Upper lobe of left lung (tissue), 6 donors: Measurements from ENCODE around the gene NDC1. TPM values are rescaled to one million over a fixed set of nuclear protein-coding genes. Genes with fewer than 3 reads are reported as not detected.
"Not testable (repeated sequence)": the region's sequence is repeated elsewhere in the genome, so short reads cannot be mapped to it uniquely, and the experiment has no call there.

ENCODE experiments used
- ATAC-seq, 2 donors: fragments of 200-7000 bp; cut with Tn5 transposase; one replicate each; pipeline ENCODE4 v1.9.1; 2022; ENCODE audit warnings: mild to moderate bottlenecking in 2 of 2, moderate library complexity in 2 of 2; ENCODE audit not compliant: low FRiP score in 2 of 2
- DNase-seq, 2 donors: peaks; one replicate each; pipeline ENCODE4 v3.0.0-alpha.2; 2019 to 2020
- H3K27ac ChIP-seq, 4 donors: fragments of 200-600 bp; sonication (generic); one replicate each; pipeline ENCODE4 v1.5.1; 2016 to 2019
- H3K27me3 ChIP-seq, 4 donors: fragments of 200-600 bp; sonication (generic); one replicate each; pipeline ENCODE4 v1.5.1; 2017 to 2019
- H3K36me3 ChIP-seq, 4 donors: fragments of 200-600 bp; sonication (generic); one replicate each; pipeline ENCODE4 v1.5.1; 2016 to 2019
- H3K4me1 ChIP-seq, 4 donors: fragments of 200-600 bp; sonication (generic); one replicate each; pipeline ENCODE4 v1.5.1; 2018 to 2019
- H3K4me3 ChIP-seq, 4 donors: fragments of 200-600 bp; sonication (generic); one replicate each; pipeline ENCODE4 v1.5.1; 2017 to 2019; ENCODE audit warnings: mild to moderate bottlenecking in 2 of 4, moderate library complexity in 1 of 4
- H3K9me3 ChIP-seq, 4 donors: fragments of 200-600 bp; sonication (generic); one replicate each; pipeline ENCODE4 v1.5.1; 2018 to 2019
- EP300 ChIP-seq, 4 donors: sonication (generic); formaldehyde crosslinking; IDR thresholded peaks; one replicate each; pipeline ENCODE4 v1.5.1; 2017; ENCODE audit warnings: antibody characterized with exemption in 4 of 4, control low read depth in 2 of 4
- POLR2A ChIP-seq, 4 donors: fragments of 450-650 bp; IDR thresholded peaks; one replicate each; pipeline ENCODE4 v1.5.1; 2016 to 2017; ENCODE audit warnings: antibody characterized with exemption in 4 of 4, mild to moderate bottlenecking in 2 of 4
- POLR2AphosphoS5 ChIP-seq, 2 donors: sonication (generic); formaldehyde crosslinking; IDR thresholded peaks; one replicate each; pipeline ENCODE4 v1.5.1; 2017; ENCODE audit warnings: antibody characterized with exemption in 2 of 2
- WGBS, 2 donors: methylation state at CpG; one replicate each; pipeline ENCODE4 v1.1.5; 2017 to 2018; 5-methylcytosine and 5-hydroxymethylcytosine counted together
- total RNA-seq, 6 donors: library from RNA; depleted of rRNA in 4 of 6; stranded (reverse); fragments of >200 nt in 4 of 6; gene quantifications; one replicate each; pipeline versions ENCODE4 v1.1.0 to v1.2.1, GENCODE V29; 2016 to 2021
- TF ChIP-seq, protein P1 (sequence below), 6 experiments: fragments of 450-650 bp in 4 of 6; fragments of 200-600 bp in 2 of 6; sonication (generic) in 2 of 6; IDR thresholded peaks; one replicate each; pipeline ENCODE4 v1.5.1; 2016 to 2019; ENCODE audit warnings: antibody characterized with exemption in 6 of 6
- donor health status: DM: no; HTN: no; CAD: no; lungs with moderate emphysema.
- donor health status: DM: no; HTN: yes; CAD: no; lungs with severe emphysema.

Gene NDC1, protein sequence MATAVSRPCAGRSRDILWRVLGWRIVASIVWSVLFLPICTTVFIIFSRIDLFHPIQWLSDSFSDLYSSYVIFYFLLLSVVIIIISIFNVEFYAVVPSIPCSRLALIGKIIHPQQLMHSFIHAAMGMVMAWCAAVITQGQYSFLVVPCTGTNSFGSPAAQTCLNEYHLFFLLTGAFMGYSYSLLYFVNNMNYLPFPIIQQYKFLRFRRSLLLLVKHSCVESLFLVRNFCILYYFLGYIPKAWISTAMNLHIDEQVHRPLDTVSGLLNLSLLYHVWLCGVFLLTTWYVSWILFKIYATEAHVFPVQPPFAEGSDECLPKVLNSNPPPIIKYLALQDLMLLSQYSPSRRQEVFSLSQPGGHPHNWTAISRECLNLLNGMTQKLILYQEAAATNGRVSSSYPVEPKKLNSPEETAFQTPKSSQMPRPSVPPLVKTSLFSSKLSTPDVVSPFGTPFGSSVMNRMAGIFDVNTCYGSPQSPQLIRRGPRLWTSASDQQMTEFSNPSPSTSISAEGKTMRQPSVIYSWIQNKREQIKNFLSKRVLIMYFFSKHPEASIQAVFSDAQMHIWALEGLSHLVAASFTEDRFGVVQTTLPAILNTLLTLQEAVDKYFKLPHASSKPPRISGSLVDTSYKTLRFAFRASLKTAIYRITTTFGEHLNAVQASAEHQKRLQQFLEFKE
- 10 to 100 TPM in 1 of 6 donors, 1 to 10 TPM in 5; 1.2 to 10.9 (median 8.2) TPM for total RNA-seq

DNA sequence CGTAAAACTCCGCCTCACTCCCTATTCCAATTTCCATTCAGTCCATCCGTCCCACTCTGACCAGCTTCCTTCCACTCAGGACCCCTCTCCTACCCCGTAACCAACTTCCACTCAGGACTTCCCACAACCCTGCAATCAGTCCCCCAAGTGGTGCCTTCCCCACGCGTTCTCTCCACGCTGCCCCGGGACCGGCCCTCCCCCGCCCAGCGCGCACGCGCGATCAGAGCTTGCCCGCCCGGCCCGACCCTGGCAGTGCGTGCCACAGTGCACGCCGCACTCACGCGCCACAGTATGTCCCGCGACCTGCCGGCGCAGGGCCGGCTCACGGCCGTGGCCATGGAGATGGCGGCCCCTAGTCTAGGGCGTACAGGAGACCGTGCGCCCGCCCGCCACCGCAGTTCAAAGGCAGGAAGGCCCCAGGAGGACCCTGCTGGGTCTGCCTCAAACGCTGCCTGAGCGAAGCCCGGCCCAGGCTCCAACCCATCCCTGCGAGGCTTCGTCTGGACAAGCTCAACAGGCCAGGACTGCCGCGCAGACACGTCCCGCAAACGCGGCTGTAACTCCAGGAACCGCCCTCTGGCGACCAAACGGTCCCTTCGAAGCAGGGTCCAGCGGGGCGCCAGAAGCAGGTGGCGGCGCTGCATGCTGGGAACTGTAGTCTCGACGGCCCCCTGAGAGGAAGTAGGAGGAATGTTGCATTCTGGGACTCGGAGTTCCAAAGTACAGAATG is at the start of gene NDC1:
NDC1 (minus strand) TSS at position 373 of the 730 bp plus-strand sequence; CDS start at position 338, 35 bp downstream.
- WGBS, 2 donors: 1% methylated on average over 18 to 28 of the region's 59 CpGs
- DNase-seq: peak; percentile 92 to 96
- TF ChIP-seq EP300 (IDR thresholded peaks at IDR 0.05): no peak
- peak in 1 of 4 donors; percentile 58 for TF ChIP-seq POLR2A (IDR thresholded peaks at IDR 0.05)
- TF ChIP-seq POLR2AphosphoS5 (IDR thresholded peaks at IDR 0.05): peak; percentile 50 to 72
- TF ChIP-seq, protein P1, sequence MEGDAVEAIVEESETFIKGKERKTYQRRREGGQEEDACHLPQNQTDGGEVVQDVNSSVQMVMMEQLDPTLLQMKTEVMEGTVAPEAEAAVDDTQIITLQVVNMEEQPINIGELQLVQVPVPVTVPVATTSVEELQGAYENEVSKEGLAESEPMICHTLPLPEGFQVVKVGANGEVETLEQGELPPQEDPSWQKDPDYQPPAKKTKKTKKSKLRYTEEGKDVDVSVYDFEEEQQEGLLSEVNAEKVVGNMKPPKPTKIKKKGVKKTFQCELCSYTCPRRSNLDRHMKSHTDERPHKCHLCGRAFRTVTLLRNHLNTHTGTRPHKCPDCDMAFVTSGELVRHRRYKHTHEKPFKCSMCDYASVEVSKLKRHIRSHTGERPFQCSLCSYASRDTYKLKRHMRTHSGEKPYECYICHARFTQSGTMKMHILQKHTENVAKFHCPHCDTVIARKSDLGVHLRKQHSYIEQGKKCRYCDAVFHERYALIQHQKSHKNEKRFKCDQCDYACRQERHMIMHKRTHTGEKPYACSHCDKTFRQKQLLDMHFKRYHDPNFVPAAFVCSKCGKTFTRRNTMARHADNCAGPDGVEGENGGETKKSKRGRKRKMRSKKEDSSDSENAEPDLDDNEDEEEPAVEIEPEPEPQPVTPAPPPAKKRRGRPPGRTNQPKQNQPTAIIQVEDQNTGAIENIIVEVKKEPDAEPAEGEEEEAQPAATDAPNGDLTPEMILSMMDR (IDR thresholded peaks at IDR 0.05): peak in 1 of 6 experiments; percentile 39

DNA sequence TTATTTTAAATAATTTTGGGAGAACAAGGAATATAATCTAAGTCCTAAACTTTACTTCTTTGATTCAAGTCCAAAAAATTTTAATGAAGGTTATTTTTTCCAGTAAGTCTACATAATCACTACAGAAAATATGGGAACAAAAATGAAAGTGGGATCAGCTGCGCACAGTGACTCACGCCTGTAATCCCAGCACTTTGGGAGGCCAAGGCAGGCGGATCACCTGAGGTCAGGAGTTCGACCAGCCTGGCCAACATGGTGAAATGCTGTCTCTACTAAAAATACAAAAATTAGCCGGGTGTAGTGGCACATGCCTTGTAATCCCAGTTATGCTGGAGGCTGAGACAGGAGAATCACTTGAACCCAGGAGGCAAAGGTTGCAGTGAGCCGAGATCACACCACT is 45.5 kb upstream of the NDC1 start:
- H3K9me3 ChIP-seq, H3K27me3 ChIP-seq, H3K4me3 ChIP-seq, ATAC-seq, H3K4me1 ChIP-seq, H3K27ac ChIP-seq, DNase-seq: not testable (repeated sequence)
- peaks cover 3 to 64% (median 18%) of the 10 kb centered on the region in 4 donors for H3K36me3 ChIP-seq
- WGBS, 2 donors: 97% methylated on average over 6 of the region's 6 CpGs

More for the DNA sequence above, at the start of gene NDC1:
- peaks cover 7 to 11% (median 9%) of the 10 kb centered on the region in 4 donors for H3K4me1 ChIP-seq
- peak within 1 kb of the TSS; percentile 95 to 99 (median 98) for H3K27ac ChIP-seq
- peaks cover 0 to 9% (median 7%) of the 10 kb centered on the region in 4 donors for H3K9me3 ChIP-seq
- no peaks in the 10 kb centered on the region for H3K36me3 ChIP-seq
- peak within 1 kb of the TSS; percentile 91 to 99 (median 96) for H3K4me3 ChIP-seq
- peak; percentile 99 for ATAC-seq
- H3K27me3 ChIP-seq: no peaks in the 10 kb centered on the region

- peaks cover 12 to 72% (median 28%) of the 10 kb centered on the region in 4 donors for H3K36me3 ChIP-seq
Measured at GRCh38 chr1:53881853-53882252, 43.8 kb upstream of the NDC1 start.

DNA sequence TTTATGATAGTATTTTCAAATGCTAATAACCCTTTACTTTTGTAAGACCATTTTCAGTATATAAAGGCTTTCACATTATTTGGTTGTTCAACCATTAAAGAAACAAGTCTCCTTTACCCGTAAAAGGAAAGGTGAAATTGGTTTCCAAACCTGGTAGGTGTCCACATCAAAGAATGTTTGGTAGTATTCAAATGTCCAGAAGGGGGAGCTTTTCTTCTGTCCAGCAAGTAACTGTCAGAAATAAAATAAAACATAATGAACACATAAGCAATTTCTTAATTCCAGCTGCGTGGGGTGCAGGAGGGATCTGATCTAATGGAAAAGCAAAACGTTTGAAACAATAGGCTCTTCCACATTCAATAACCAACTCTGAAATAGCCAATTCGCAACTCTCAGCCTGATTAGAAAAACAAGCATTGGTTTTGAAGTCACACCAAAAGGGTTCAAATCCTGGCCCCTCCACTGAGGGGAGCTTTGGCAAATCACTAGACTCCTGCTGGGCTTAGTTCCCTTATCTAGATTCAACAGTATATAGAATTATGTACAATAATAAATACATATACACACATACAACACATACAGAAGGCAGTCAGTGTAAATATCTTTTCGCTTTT is 40.5 kb upstream of the NDC1 start:
- WGBS, 2 donors: 50 to 54% methylated on average over 5 of the region's 5 CpGs
- Histone ChIP-seq H3K36me3 (peaks cover 19 to 72% (median 35%) of the 10 kb centered on the region in 4 donors), H3K9me3 (no peaks in the 10 kb centered on the region), H3K27ac (no peak overlapping the region), H3K27me3 (no peaks in the 10 kb centered on the region), H3K4me1 (no peaks in the 10 kb centered on the region), H3K4me3 (no peak overlapping the region)
- DNase-seq (no peak), ATAC-seq (no peak)
- no peak for TF ChIP-seq EP300 (IDR thresholded peaks at IDR 0.05)
- no peak for TF ChIP-seq POLR2A (IDR thresholded peaks at IDR 0.05)
- no peak for TF ChIP-seq POLR2AphosphoS5 (IDR thresholded peaks at IDR 0.05)
- TF ChIP-seq, protein P1 (IDR thresholded peaks at IDR 0.05): peak in 5 of 6 experiments; percentile 18 to 52 (median 37)

More at GRCh38 chr1:53881853-53882252, 43.8 kb upstream of the NDC1 start:
- H3K4me3 ChIP-seq, H3K27ac ChIP-seq, ATAC-seq, H3K4me1 ChIP-seq, H3K9me3 ChIP-seq, H3K27me3 ChIP-seq, DNase-seq: not testable (repeated sequence)
- 98% methylated on average over 2 of the region's 2 CpGs for WGBS, 2 donors

DNA sequence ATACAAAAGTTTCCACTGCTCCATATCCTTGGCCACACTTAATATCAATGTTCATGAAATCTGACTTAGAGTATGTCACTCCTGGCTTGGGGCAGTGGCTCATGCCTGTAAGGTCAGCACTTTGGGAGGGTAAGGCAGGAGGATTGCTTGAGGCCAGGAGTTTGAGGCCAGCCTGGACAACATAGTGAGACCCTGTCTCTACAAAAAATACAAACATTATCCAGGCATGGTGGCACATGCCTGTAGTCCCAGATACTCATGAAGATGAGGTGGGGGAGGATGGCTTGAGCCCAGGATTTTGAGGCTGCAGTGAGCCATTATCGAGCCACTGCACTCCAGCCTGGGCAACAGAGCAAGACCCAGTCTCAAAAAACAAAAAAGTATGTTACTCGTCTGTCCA is 37.1 kb upstream of the NDC1 start:
- not testable (repeated sequence) for H3K27ac ChIP-seq, DNase-seq, H3K4me1 ChIP-seq, ATAC-seq, H3K4me3 ChIP-seq, H3K9me3 ChIP-seq, H3K27me3 ChIP-seq
- peaks cover 19 to 82% (median 41%) of the 10 kb centered on the region in 4 donors for H3K36me3 ChIP-seq
- WGBS, 2 donors: 100% methylated on average over 2 of the region's 2 CpGs
